ENCODE results near the gene A2ML1. TPM values are rescaled to one million over a fixed set of nuclear protein-coding genes. Genes with fewer than 3 reads are reported as not detected.

Gene A2ML1
- total RNA-seq, 1 donor from 2014 or later: not detected

DNA sequence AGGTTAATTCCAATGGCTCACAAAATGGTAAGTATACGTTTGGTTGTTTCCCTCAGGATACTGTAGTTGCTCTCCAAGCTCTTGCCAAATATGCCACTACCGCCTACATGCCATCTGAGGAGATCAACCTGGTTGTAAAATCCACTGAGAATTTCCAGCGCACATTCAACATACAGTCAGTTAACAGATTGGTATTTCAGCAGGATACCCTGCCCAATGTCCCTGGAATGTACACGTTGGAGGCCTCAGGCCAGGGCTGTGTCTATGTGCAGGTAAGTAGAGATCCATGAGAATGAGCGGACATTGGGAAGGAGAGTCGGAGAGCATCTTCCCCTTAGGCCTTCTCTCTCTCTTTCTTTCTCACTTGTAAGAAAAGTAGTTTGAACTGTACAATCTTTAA, 45.4 kb downstream of the A2ML1 start:
- Histone ChIP-seq H3K27ac (ENCODE audit: low read depth, low read length) (no peak overlapping the region), H4K20me1 (ENCODE audit: insufficient read depth, low read length) (no peaks in the 10 kb centered on the region), H3K79me2 (ENCODE audit: insufficient read depth, low read length) (no peaks in the 10 kb centered on the region), H2AFZ (ENCODE audit: low read depth, low read length) (no peak overlapping the region), H3K36me3 (ENCODE audit: insufficient read depth, low read length) (no peaks in the 10 kb centered on the region), H3K4me2 (ENCODE audit: low read length) (no peak overlapping the region), H3K9me3 (ENCODE audit: insufficient read depth, low read depth, low read length) (no peaks in the 10 kb centered on the region), H3K27me3 (ENCODE audit: insufficient read depth, low read length) (no peaks in the 10 kb centered on the region), H3K4me3 (ENCODE audit: insufficient read depth, low read depth, low read length) (no peak overlapping the region), H3K4me1 (ENCODE audit: insufficient read depth, low read length) (no peaks in the 10 kb centered on the region), H3K9ac (ENCODE audit: low read length) (no peak overlapping the region)
- Mint-ChIP-seq H3K27me3 (ENCODE audit: low read depth, unreplicated experiment) (no peaks in the 10 kb centered on the region), H3K27ac (ENCODE audit: unreplicated experiment) (no peak overlapping the region), H3K36me3 (ENCODE audit: low read depth, unreplicated experiment) (no peaks in the 10 kb centered on the region), H3K4me3 (ENCODE audit: unreplicated experiment) (no peak overlapping the region), H3K9me3 (ENCODE audit: unreplicated experiment) (no peaks in the 10 kb centered on the region), H3K4me1 (ENCODE audit: low read depth, unreplicated experiment) (no peaks in the 10 kb centered on the region)
- DNase-seq (ENCODE audit: low read depth) (no peak), FAIRE-seq (no peak)
- TF ChIP-seq, protein P1, sequence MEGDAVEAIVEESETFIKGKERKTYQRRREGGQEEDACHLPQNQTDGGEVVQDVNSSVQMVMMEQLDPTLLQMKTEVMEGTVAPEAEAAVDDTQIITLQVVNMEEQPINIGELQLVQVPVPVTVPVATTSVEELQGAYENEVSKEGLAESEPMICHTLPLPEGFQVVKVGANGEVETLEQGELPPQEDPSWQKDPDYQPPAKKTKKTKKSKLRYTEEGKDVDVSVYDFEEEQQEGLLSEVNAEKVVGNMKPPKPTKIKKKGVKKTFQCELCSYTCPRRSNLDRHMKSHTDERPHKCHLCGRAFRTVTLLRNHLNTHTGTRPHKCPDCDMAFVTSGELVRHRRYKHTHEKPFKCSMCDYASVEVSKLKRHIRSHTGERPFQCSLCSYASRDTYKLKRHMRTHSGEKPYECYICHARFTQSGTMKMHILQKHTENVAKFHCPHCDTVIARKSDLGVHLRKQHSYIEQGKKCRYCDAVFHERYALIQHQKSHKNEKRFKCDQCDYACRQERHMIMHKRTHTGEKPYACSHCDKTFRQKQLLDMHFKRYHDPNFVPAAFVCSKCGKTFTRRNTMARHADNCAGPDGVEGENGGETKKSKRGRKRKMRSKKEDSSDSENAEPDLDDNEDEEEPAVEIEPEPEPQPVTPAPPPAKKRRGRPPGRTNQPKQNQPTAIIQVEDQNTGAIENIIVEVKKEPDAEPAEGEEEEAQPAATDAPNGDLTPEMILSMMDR (IDR thresholded peaks at IDR 0.05; ENCODE audit: insufficient read depth, low read depth, low read length): no peak
- TF ChIP-seq EZH2 (IDR thresholded peaks at IDR 0.05; ENCODE audit: insufficient read depth, low read length): no peak

GRCh38 chr12:8870586-8870985, 48.2 kb downstream of the A2ML1 start:
- H3K27ac Mint-ChIP-seq (ENCODE audit: unreplicated experiment): no peak overlapping the region
- Histone ChIP-seq H2AFZ (ENCODE audit: low read depth, low read length) (no peak overlapping the region), H3K27me3 (ENCODE audit: insufficient read depth, low read length) (no peaks in the 10 kb centered on the region), H3K9ac (ENCODE audit: low read length) (no peak overlapping the region), H3K36me3 (ENCODE audit: insufficient read depth, low read length) (no peaks in the 10 kb centered on the region), H4K20me1 (ENCODE audit: insufficient read depth, low read length) (no peaks in the 10 kb centered on the region), H3K4me3 (ENCODE audit: insufficient read depth, low read depth, low read length) (no peak overlapping the region), H3K9me3 (ENCODE audit: insufficient read depth, low read depth, low read length) (no peaks in the 10 kb centered on the region), H3K4me1 (ENCODE audit: insufficient read depth, low read length) (no peaks in the 10 kb centered on the region), H3K27ac (ENCODE audit: low read depth, low read length) (no peak overlapping the region), H3K79me2 (ENCODE audit: insufficient read depth, low read length) (no peaks in the 10 kb centered on the region), H3K4me2 (ENCODE audit: low read length) (no peak overlapping the region)
- FAIRE-seq: no peak
- no peaks in the 10 kb centered on the region for H3K36me3 Mint-ChIP-seq (ENCODE audit: low read depth, unreplicated experiment)
- H3K9me3 Mint-ChIP-seq (ENCODE audit: unreplicated experiment): no peaks in the 10 kb centered on the region
- H3K4me3 Mint-ChIP-seq (ENCODE audit: unreplicated experiment): no peak overlapping the region
- no peaks in the 10 kb centered on the region for H3K4me1 Mint-ChIP-seq (ENCODE audit: low read depth, unreplicated experiment)
- no peaks in the 10 kb centered on the region for H3K27me3 Mint-ChIP-seq (ENCODE audit: low read depth, unreplicated experiment)
- TF ChIP-seq, protein P1 (IDR thresholded peaks at IDR 0.05; ENCODE audit: insufficient read depth, low read depth, low read length): no peak
- no peak for TF ChIP-seq EZH2 (IDR thresholded peaks at IDR 0.05; ENCODE audit: insufficient read depth, low read length)
- no peak for DNase-seq (ENCODE audit: low read depth)

DNA sequence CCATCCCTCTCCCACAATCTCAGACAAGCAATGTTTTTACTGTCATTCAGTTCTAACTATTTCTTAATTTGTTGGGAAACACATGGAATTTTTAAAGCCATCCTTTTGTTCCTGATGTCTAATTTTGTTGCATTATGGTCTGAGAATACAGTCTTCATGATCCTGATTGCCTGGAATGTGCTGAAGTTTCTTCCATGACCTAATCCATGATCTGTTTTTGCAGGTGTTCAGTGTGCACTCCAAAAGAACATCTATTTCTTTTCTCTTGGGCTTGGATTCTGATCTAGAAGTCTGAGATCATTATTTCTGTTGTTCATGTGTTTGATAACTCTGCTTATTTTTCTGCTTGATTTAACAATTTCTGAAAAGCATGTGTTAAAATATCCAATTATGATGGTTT, 48.6 kb downstream of the A2ML1 start:
- no peaks in the 10 kb centered on the region for H3K27me3 ChIP-seq (ENCODE audit: insufficient read depth, low read length)
- H3K79me2 ChIP-seq (ENCODE audit: insufficient read depth, low read length): no peaks in the 10 kb centered on the region
- TF ChIP-seq, protein P1 (IDR thresholded peaks at IDR 0.05; ENCODE audit: insufficient read depth, low read depth, low read length): no peak
- no peak for TF ChIP-seq EZH2 (IDR thresholded peaks at IDR 0.05; ENCODE audit: insufficient read depth, low read length)
- Mint-ChIP-seq H3K27me3 (ENCODE audit: low read depth, unreplicated experiment) (no peaks in the 10 kb centered on the region), H3K27ac (ENCODE audit: unreplicated experiment) (no peak overlapping the region), H3K9me3 (ENCODE audit: unreplicated experiment) (no peaks in the 10 kb centered on the region), H3K36me3 (ENCODE audit: low read depth, unreplicated experiment) (no peaks in the 10 kb centered on the region), H3K4me1 (ENCODE audit: low read depth, unreplicated experiment) (no peaks in the 10 kb centered on the region), H3K4me3 (ENCODE audit: unreplicated experiment) (no peak overlapping the region)
- H3K36me3 ChIP-seq (ENCODE audit: insufficient read depth, low read length): no peaks in the 10 kb centered on the region
- no peak overlapping the region for H3K4me3 ChIP-seq (ENCODE audit: insufficient read depth, low read depth, low read length)
- H3K4me1 ChIP-seq (ENCODE audit: insufficient read depth, low read length): no peaks in the 10 kb centered on the region
- no peak overlapping the region for H3K4me2 ChIP-seq (ENCODE audit: low read length)
- H3K9me3 ChIP-seq (ENCODE audit: insufficient read depth, low read depth, low read length): no peaks in the 10 kb centered on the region
- FAIRE-seq: no peak
- no peak for DNase-seq (ENCODE audit: low read depth)
- no peak overlapping the region for H3K9ac ChIP-seq (ENCODE audit: low read length)
- no peak overlapping the region for H3K27ac ChIP-seq (ENCODE audit: low read depth, low read length)
- no peaks in the 10 kb centered on the region for H4K20me1 ChIP-seq (ENCODE audit: insufficient read depth, low read length)
- no peak overlapping the region for H2AFZ ChIP-seq (ENCODE audit: low read depth, low read length)

Measured in astrocyte (in vitro differentiated cells and primary cell).